ENCODE measurements around the gene UBE3C.

UBE3C gene

DNA sequence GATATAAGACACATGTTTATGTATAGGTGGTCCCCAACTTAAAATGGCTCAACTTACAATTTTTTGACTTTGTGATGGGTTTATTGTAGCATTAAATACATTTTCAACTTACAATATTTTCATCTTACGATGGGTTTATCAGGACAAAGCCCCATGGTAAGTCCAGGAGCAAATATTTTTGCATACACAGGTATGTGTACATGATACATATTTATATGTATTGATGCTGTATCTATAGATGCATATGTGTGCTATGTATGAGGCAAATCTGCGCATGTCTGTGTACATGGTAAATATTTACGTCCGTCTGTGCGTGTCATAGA lies 664 bp upstream of the UBE3C start:
- H3K36me3 ChIP-seq (replicated peaks; ENCODE audit: insufficient read depth, low read length) = peaks cover 14% of the 10 kb centered on the region; the same call in 1 of the 2 replicates
- peaks cover 15% of the 10 kb centered on the region for H3K4me1 ChIP-seq (ENCODE audit: low read length)
- H3F3A ChIP-seq (ENCODE audit: insufficient read depth, low read length) = peaks cover 5% of the 10 kb centered on the region; the same call in 1 of the 2 replicates
- TF ChIP-seq EZH2 (optimal IDR thresholded peaks at IDR 0.05; ENCODE audit: low read depth, low read length) = no peak
- no peak for TF ChIP-seq EZH2phosphoT487 (IDR thresholded peaks at IDR 0.05; ENCODE audit: low read length)
- TF ChIP-seq, protein P1, sequence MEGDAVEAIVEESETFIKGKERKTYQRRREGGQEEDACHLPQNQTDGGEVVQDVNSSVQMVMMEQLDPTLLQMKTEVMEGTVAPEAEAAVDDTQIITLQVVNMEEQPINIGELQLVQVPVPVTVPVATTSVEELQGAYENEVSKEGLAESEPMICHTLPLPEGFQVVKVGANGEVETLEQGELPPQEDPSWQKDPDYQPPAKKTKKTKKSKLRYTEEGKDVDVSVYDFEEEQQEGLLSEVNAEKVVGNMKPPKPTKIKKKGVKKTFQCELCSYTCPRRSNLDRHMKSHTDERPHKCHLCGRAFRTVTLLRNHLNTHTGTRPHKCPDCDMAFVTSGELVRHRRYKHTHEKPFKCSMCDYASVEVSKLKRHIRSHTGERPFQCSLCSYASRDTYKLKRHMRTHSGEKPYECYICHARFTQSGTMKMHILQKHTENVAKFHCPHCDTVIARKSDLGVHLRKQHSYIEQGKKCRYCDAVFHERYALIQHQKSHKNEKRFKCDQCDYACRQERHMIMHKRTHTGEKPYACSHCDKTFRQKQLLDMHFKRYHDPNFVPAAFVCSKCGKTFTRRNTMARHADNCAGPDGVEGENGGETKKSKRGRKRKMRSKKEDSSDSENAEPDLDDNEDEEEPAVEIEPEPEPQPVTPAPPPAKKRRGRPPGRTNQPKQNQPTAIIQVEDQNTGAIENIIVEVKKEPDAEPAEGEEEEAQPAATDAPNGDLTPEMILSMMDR (IDR thresholded peaks at IDR 0.05; ENCODE audit: low read length) = no peak
- H3K79me2 ChIP-seq (ENCODE audit: low read length) = peaks cover 43% of the 10 kb centered on the region
- no peaks in the 10 kb centered on the region for H3K27me3 ChIP-seq (replicated peaks; ENCODE audit: insufficient read depth, low read length)
- H3K9me2 ChIP-seq (replicated peaks; ENCODE audit: insufficient read depth, low read length) = no peaks in the 10 kb centered on the region
- peaks cover 11% of the 10 kb centered on the region for H4K20me1 ChIP-seq (ENCODE audit: insufficient read depth, low read length)
- H2AFZ ChIP-seq (ENCODE audit: low read length) = peak overlapping the region; percentile 56
- H3K9ac ChIP-seq (ENCODE audit: low read length) = peak overlapping the region; percentile 79
- H3K4me3 ChIP-seq (ENCODE audit: low read length) = peak overlapping the region; percentile 56
- peak overlapping the region; percentile 92 for H3K27ac ChIP-seq (ENCODE audit: low read length)
- peak overlapping the region; percentile 68 for H3K4me2 ChIP-seq (ENCODE audit: low read depth, low read length)
- peak; percentile 23 for DNase-seq
- no peaks in the 10 kb centered on the region for H3K9me3 ChIP-seq (replicated peaks; ENCODE audit: insufficient read depth, low read length)

DNA sequence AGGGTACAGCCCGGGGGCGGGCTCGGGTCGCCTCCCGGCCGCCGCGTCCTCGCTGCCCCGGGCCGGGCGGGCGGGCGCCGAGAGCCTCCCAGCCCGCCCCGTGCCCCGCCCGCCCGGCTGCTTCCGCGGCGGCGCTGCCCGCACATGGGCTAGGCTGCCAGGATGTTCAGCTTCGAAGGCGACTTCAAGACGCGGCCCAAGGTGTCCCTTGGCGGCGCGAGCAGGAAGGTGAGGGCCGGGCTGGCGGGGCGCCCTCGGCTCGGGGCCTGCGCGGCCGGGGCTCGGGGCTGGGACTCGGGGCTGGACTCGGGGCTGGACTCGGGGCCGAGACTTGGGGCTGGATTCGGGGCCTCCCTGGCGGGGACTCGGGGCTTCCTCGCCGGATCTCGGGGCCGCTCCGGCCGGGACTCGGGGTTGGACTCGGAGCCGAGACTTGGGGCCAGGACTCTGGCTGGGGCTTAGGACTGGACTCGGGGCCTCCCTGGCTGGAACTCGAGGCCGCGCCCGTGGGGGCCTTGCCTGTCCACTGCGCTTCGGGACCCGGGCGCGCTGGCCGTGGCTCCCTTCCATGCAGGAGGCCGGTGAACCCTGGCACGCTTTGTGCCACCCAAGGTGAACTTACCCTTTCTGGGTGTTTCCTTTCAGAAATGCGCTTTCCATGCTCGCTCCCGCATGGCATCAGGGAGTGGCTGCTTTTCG lies 534 bp downstream of the UBE3C start:
- H3K9me2 ChIP-seq (replicated peaks; ENCODE audit: insufficient read depth, low read length) = no peaks in the 10 kb centered on the region
- H3K27ac ChIP-seq (ENCODE audit: low read length) = peak overlapping the region; percentile 66
- DNase-seq = peak; percentile 73
- H3K27me3 ChIP-seq (replicated peaks; ENCODE audit: insufficient read depth, low read length) = no peaks in the 10 kb centered on the region
- H2AFZ ChIP-seq (ENCODE audit: low read length) = peak overlapping the region; percentile 17; the same call in 1 of the 2 replicates
- H3F3A ChIP-seq (ENCODE audit: insufficient read depth, low read length) = peaks cover 5% of the 10 kb centered on the region; the same call in 1 of the 2 replicates
- peaks cover 15% of the 10 kb centered on the region for H3K4me1 ChIP-seq (ENCODE audit: low read length)
- no peaks in the 10 kb centered on the region for H3K9me3 ChIP-seq (replicated peaks; ENCODE audit: insufficient read depth, low read length)
- TF ChIP-seq, protein P1 (IDR thresholded peaks at IDR 0.05; ENCODE audit: low read length) = no peak
- TF ChIP-seq EZH2phosphoT487 (IDR thresholded peaks at IDR 0.05; ENCODE audit: low read length) = no peak
- TF ChIP-seq EZH2 (optimal IDR thresholded peaks at IDR 0.05; ENCODE audit: low read depth, low read length) = no peak
- H4K20me1 ChIP-seq (ENCODE audit: insufficient read depth, low read length) = peaks cover 23% of the 10 kb centered on the region
- H3K36me3 ChIP-seq (replicated peaks; ENCODE audit: insufficient read depth, low read length) = peaks cover 21% of the 10 kb centered on the region
- peak overlapping the region; percentile 81 for H3K4me2 ChIP-seq (ENCODE audit: low read depth, low read length)
- peaks cover 55% of the 10 kb centered on the region for H3K79me2 ChIP-seq (ENCODE audit: low read length)
- H3K9ac ChIP-seq (ENCODE audit: low read length) = peak overlapping the region; percentile 82
- peak overlapping the region; percentile 81 for H3K4me3 ChIP-seq (ENCODE audit: low read length)

DNA sequence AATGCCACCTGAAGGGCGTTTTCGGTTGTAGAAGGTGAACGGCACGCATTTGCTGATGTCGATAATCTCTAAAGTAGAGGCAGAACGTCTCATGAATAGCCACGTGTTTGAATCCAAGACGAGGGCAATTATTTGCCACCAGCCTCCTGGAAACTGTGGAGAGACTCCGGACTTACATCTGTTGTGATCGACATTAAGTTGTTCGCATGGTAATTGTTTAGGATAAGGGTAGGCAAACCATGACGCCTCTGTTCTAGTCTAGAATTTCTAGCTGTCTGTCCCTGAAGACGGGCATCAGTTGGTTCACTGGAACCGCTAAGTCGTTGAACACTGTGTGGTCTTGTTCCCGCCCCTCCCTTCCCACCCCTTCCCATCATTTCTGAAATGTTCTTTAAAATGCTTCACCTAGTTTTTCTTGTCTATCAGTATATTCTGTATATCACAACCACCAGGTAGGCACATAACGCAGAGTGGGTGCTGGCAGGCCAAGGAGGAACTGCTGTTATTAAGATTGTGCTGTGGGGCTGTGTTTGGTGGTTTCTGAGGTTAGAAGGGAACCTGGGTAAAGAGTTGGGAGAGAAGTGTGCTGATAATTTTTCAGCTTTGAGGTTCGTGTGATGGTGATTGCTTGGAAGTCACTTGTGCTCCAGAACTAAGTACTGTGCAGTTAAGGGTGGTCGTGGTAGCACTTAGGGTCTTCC lies 1.2 kb downstream of the UBE3C start:
- H3K27me3 ChIP-seq (replicated peaks; ENCODE audit: insufficient read depth, low read length) = no peaks in the 10 kb centered on the region
- DNase-seq = no peak
- H3K27ac ChIP-seq (ENCODE audit: low read length) = peak overlapping the region; percentile 66; the same call in 1 of the 2 replicates
- peak overlapping the region; percentile 81 for H3K4me3 ChIP-seq (ENCODE audit: low read length)
- H3K4me1 ChIP-seq (ENCODE audit: low read length) = peaks cover 15% of the 10 kb centered on the region
- H3K79me2 ChIP-seq (ENCODE audit: low read length) = peaks cover 62% of the 10 kb centered on the region
- H4K20me1 ChIP-seq (ENCODE audit: insufficient read depth, low read length) = peaks cover 27% of the 10 kb centered on the region
- peaks cover 21% of the 10 kb centered on the region for H3K36me3 ChIP-seq (replicated peaks; ENCODE audit: insufficient read depth, low read length)
- no peaks in the 10 kb centered on the region for H3K9me3 ChIP-seq (replicated peaks; ENCODE audit: insufficient read depth, low read length)
- peak overlapping the region; percentile 82 for H3K9ac ChIP-seq (ENCODE audit: low read length)
- H2AFZ ChIP-seq (ENCODE audit: low read length) = no peak overlapping the region
- peak overlapping the region; percentile 81 for H3K4me2 ChIP-seq (ENCODE audit: low read depth, low read length)
- TF ChIP-seq, protein P1 (IDR thresholded peaks at IDR 0.05; ENCODE audit: low read length) = no peak
- no peak for TF ChIP-seq EZH2 (optimal IDR thresholded peaks at IDR 0.05; ENCODE audit: low read depth, low read length)
- no peak for TF ChIP-seq EZH2phosphoT487 (IDR thresholded peaks at IDR 0.05; ENCODE audit: low read length)
- H3K9me2 ChIP-seq (replicated peaks; ENCODE audit: insufficient read depth, low read length) = no peaks in the 10 kb centered on the region
- peaks cover 5% of the 10 kb centered on the region; the same call in 1 of the 2 replicates for H3F3A ChIP-seq (ENCODE audit: insufficient read depth, low read length)

Data from MM.1S (cell line).